GM12892 (cell line): ENCODE results near the gene SLC25A40.

Source experiments
- POLR2A ChIP-seq: IDR thresholded peaks from 2 replicates; pipeline ENCODE4 v1.6.1; 2011; ENCODE audit warnings: low read depth, low read length, control low read depth
- POLR2AphosphoS5 ChIP-seq: IDR thresholded peaks from 2 replicates; pipeline ENCODE4 v1.6.1; 2011; ENCODE audit warnings: low read depth, low read length, control low read depth
- TAF1 ChIP-seq: IDR thresholded peaks from 2 replicates; pipeline ENCODE4 v1.6.1; 2011; ENCODE audit warnings: low read depth, mild to moderate bottlenecking, control low read depth, low read length, borderline replicate concordance

GRCh38 chr7:87912121-87912520, 36.0 kb upstream of the SLC25A40 start:
- no peak for TF ChIP-seq POLR2A
- TF ChIP-seq POLR2AphosphoS5 = no peak
- no peak for TF ChIP-seq TAF1
